Psoas muscle (tissue), 8 donors: ENCODE results near the gene CPNE8. TPM values are rescaled to one million over a fixed set of nuclear protein-coding genes. Genes with fewer than 3 reads are reported as not detected.

ENCODE experiments used
- ATAC-seq, 4 donors: fragments of 200-7000 bp; cut with Tn5 transposase; one replicate each; pipeline ENCODE4 v1.9.1; 2020; ENCODE audit warnings: moderate library complexity in 3 of 4, mild to moderate bottlenecking in 2 of 4
- DNase-seq, 2 donors: peaks; one replicate each; pipeline ENCODE4 v3.0.0-alpha.2; 2020
- H3K27ac ChIP-seq: fragments of 200-600 bp; one replicate; pipeline ENCODE4 v1.8.0; 2022
- H3K27me3 ChIP-seq, 3 donors: fragments of 200-600 bp in 1 of 3; one replicate each; pipeline versions ENCODE4 v1.6.1 to v1.8.0; 2013 to 2022; ENCODE audit warnings: low read length in 2 of 3, mild to moderate bottlenecking in 2 of 3, moderate library complexity in 1 of 3; ENCODE audit not compliant: insufficient read depth in 3 of 3
- H3K36me3 ChIP-seq, 2 donors: fragments of 200-600 bp in 1 of 2; one replicate each; pipeline versions ENCODE4 v1.6.1 to v1.8.0; 2013 to 2022; ENCODE audit warnings: low read depth in 1 of 2, mild to moderate bottlenecking in 1 of 2, moderate library complexity in 1 of 2; ENCODE audit not compliant: insufficient read depth in 1 of 2
- H3K4me1 ChIP-seq: fragments of 200-600 bp; one replicate; pipeline ENCODE4 v1.8.0; 2022
- H3K4me3 ChIP-seq: fragments of 200-600 bp; one replicate; pipeline ENCODE4 v1.8.0; 2022; ENCODE audit warnings: mild to moderate bottlenecking
- H3K9me3 ChIP-seq: fragments of 200-600 bp; one replicate; pipeline ENCODE4 v1.8.0; 2022
- WGBS, 3 donors: extraction: QIAGEN DNeasy Blood & Tissue Kit; methylation state at CpG; one replicate each; pipeline versions ENCODE4 v1.1.6 to v1.1.7; 2013; 5-methylcytosine and 5-hydroxymethylcytosine counted together
- intact Hi-C, 2 donors: fragments of 100-400 bp; cut with DNase I; formaldehyde crosslinking; loops; one replicate each; pipeline versions ENCODE4 v1.11.0 to v1.14.2; 2022
- polyA plus RNA-seq, 3 donors: library from polyadenylated mRNA; stranded (reverse); fragments of 200-250 nt; gene quantifications; one replicate each; pipeline ENCODE4 v1.2.3, GENCODE V29; 2013
- total RNA-seq, 4 donors: library from RNA; stranded (reverse); fragmentation: NEBNext Ultra II Directional in 2 of 4; extraction: Animal tissue kit (Norgen Biotek cat#: 25700) in 2 of 4; gene quantifications; one replicate each; pipeline versions ENCODE4 v1.2.1 to v1.2.4, GENCODE V29; 2021 to 2023
- TF ChIP-seq, protein P1 (sequence below): fragments of 200-600 bp; IDR thresholded peaks from one replicate; pipeline ENCODE4 v1.8.0; 2022; ENCODE audit warnings: antibody characterized with exemption
- donor health status: healthy with polysubstance abuse.
- donor health status: DM: no; HTN: no; CAD: no; lungs with moderate emphysema.
- donor health status: Bipolar disorder and iron deficiency.
- donor health status: healthy.
- donor health status: DM: yes; HTN: yes; CAD: no.
- donor health status: DM: no; HTN: no; CAD: no.
- donor health status: DM: no; HTN: no; CAD: no.
- donor health status: DM: yes; HTN: yes; CAD: no.

CPNE8 gene
- total and polyA plus RNA-seq, 7 donors: 0.98 to 3.5 (median 2.4) TPM

DNA sequence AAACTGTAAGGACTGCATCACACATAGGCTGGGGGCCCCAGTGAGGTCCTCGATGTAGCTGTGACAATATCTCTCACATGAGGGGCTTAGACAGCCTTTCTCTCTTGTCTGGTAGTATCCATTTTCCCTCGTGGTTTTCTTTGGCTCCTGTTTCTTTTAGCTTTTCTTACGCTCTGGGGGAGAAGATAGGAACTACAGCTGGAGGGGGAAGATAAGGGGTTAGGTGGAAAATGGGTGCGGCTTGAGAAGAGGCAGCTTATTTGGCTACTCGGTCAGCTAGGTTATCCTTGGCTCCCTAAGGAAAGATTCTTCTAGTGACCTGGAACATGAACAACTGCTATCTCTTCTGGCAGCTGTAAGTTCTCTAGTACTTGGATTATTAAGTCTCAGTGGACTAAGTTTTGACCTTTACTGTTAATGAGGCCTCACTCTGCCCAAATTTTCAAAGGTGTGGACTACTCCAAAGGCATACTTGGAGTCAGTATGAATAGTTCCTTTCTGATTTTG lies 28.7 kb upstream of the CPNE8 start:
- DNase-seq: no peak
- H3K9me3 ChIP-seq: no peaks in the 10 kb centered on the region

DNA sequence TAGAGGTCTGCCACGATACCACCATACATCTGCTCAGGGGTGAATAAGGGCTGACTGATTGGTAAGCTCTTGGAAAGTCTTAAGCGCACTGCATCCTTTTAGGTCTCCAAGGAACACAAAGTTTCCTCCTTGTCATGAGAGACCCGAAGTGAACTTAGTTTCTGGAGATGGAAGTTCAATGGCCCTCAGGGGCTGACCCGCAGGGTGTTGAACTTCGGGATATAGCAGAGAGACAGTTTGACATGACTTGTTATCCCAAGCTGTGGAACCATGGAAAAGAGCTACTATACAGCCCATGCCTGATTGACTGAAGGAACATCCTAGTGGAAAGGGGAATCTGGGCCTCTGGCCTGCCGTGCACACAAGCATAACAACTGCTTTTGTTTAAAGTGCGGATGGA lies 26.9 kb upstream of the CPNE8 start:
- H3K27ac ChIP-seq: no peak overlapping the region
- WGBS, 3 donors: 88 to 90% (median 90%) methylated on average over 7 of the region's 7 CpGs
- no peaks in the 10 kb centered on the region for H3K9me3 ChIP-seq
- no peaks in the 10 kb centered on the region for H3K27me3 ChIP-seq
- ATAC-seq (no peak), DNase-seq (no peak)
- H3K36me3 ChIP-seq: no peaks in the 10 kb centered on the region
- H3K4me1 ChIP-seq: no peaks in the 10 kb centered on the region
- intact Hi-C loops: no loop called here
- TF ChIP-seq, protein P1, sequence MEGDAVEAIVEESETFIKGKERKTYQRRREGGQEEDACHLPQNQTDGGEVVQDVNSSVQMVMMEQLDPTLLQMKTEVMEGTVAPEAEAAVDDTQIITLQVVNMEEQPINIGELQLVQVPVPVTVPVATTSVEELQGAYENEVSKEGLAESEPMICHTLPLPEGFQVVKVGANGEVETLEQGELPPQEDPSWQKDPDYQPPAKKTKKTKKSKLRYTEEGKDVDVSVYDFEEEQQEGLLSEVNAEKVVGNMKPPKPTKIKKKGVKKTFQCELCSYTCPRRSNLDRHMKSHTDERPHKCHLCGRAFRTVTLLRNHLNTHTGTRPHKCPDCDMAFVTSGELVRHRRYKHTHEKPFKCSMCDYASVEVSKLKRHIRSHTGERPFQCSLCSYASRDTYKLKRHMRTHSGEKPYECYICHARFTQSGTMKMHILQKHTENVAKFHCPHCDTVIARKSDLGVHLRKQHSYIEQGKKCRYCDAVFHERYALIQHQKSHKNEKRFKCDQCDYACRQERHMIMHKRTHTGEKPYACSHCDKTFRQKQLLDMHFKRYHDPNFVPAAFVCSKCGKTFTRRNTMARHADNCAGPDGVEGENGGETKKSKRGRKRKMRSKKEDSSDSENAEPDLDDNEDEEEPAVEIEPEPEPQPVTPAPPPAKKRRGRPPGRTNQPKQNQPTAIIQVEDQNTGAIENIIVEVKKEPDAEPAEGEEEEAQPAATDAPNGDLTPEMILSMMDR: no peak
- no peak overlapping the region for H3K4me3 ChIP-seq

More for the DNA sequence above, 28.7 kb upstream of the CPNE8 start:
- no peak for ATAC-seq
- Histone ChIP-seq H3K27ac (no peak overlapping the region), H3K4me3 (no peak overlapping the region), H3K4me1 (no peaks in the 10 kb centered on the region), H3K27me3 (no peaks in the 10 kb centered on the region), H3K36me3 (no peaks in the 10 kb centered on the region)
- intact Hi-C loops: no loop called here
- WGBS, 3 donors: 66 to 73% (median 68%) methylated on average over 5 of the region's 5 CpGs
- TF ChIP-seq, protein P1: no peak

DNA sequence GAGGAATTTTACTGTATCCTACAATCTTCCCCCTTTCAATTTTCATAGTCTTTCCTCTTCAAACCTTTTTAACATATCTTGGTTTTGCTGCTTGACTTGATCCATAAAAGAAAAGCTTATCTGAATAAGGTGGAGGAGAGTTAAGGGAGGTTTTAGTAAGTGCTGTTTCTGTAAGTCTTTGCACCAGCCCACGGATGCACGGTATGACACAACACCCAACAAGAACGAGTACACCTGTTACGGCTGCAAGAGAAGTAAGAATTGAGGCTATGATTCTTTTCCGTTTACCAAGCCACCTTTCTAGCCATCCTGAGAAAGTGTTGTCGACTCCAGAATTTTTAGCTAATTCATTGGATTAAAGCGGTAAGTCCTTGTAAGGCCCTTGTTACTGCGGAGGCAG lies 26.1 kb upstream of the CPNE8 start:
- no peak for DNase-seq
- no peaks in the 10 kb centered on the region for H3K4me1 ChIP-seq
- no peaks in the 10 kb centered on the region for H3K36me3 ChIP-seq
- no peak overlapping the region for H3K4me3 ChIP-seq
- intact Hi-C loops: no loop called here
- H3K9me3 ChIP-seq: no peaks in the 10 kb centered on the region
- no peak for ATAC-seq
- H3K27ac ChIP-seq: no peak overlapping the region
- TF ChIP-seq, protein P1: no peak
- no peaks in the 10 kb centered on the region for H3K27me3 ChIP-seq
- WGBS, 3 donors: 92% methylated on average over 8 of the region's 8 CpGs

DNA sequence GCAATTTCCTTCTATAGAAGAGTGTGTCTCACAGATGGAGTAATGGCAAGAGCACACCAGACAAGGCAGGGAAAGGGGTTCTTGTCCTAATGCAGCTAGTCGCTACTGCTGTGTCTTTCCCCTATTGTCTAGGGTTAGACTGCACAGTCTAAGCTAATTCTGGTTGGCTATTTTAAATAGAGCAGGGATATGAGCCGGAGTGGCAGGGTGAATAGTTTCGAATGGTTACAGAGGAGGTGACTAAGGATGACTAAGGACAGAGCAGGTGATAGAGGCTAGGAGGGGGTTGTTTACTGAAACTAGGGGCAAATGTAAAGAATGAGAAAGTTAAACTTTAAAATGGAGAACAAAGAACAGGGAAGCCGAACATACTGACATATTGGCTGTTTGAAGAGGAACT lies 25.6 kb upstream of the CPNE8 start:
- no peaks in the 10 kb centered on the region for H3K9me3 ChIP-seq
- ATAC-seq: no peak
- H3K27me3 ChIP-seq: no peaks in the 10 kb centered on the region
- TF ChIP-seq, protein P1: no peak
- intact Hi-C loops: no loop called here
- no peaks in the 10 kb centered on the region for H3K36me3 ChIP-seq
- H3K4me3 ChIP-seq: no peak overlapping the region
- no peak overlapping the region for H3K27ac ChIP-seq
- H3K4me1 ChIP-seq: no peaks in the 10 kb centered on the region
- WGBS, 3 donors: 80 to 89% (median 82%) methylated on average over 4 of the region's 4 CpGs
- DNase-seq: no peak

DNA sequence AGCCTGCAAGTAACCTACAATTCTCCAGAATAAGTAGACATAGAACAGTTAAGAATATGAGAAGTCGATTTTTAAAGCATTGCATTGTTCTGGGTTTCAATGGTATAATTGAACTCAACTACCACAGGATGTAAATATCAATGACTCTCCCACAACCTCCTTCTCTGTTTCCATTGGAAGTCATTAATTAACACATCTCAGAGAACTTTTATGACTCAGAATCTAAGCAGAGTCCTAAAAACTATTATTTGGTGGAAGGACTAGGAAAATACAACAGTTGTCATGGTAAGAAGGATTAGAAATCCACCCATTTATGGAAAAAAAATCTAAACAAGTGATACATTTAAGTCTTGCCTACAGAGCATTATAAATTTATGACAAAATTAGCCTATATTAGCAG lies 21.1 kb upstream of the CPNE8 start:
- DNase-seq: no peak
- no peak for ATAC-seq
- no peaks in the 10 kb centered on the region for H3K4me1 ChIP-seq
- no peaks in the 10 kb centered on the region for H3K36me3 ChIP-seq
- H3K4me3 ChIP-seq: no peak overlapping the region
- TF ChIP-seq, protein P1: no peak
- H3K9me3 ChIP-seq: no peaks in the 10 kb centered on the region
- intact Hi-C loops: no loop called here
- no peak overlapping the region for H3K27ac ChIP-seq
- 41 to 50% (median 43%) methylated on average over 1 of the region's 1 CpG for WGBS, 3 donors
- H3K27me3 ChIP-seq: no peaks in the 10 kb centered on the region
